ENCODE data around the gene CBLB. TPM values are rescaled to one million over a fixed set of nuclear protein-coding genes. Genes with fewer than 3 reads are reported as not detected.

Gene CBLB
- total RNA-seq, 1 experiment from 2014 or later = 8.6 TPM

DNA sequence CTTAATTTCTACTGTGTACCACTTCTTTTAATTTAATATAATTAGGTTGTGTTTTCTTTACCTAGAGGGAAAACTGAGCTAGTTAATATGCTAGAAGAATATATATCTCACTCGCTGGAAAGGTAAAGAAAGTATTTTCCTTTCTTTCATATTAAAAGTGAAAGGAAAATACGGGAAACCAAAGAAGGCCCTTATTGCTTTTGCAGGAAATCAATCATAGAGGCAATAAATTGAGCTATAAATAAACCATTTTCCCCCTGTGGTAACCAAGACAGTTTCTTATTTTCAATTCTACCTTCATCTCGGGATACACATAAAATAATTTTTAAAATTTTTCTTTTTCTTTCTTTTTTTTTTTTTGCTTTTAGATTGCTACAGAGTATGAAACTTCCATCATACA, 101.6 kb downstream of the CBLB start:
- DNase-seq (ENCODE audit: low read depth, low spot score) (no peak), ATAC-seq (no peak)
- CTCF ChIA-PET = interaction anchor here (0.7 kb wide), 1 partner anchor 419 kb away, joined by 4 read pairs; no protein-coding TSS in a partner anchor
- in situ Hi-C loops (cut with HindIII; ENCODE audit: low pct_unique_long_range_greater_than_20kb, low sequenced_read_pairs) (no loop called here), intact Hi-C loops (cut with micrococcal nuclease; ENCODE audit: unreplicated experiment) (no loop called here)
- no peak overlapping the region for H3K27ac ChIP-seq (ENCODE audit: low read length)
- BruUV-seq (replicated peaks) = no TSS peak
- POLR2A ChIA-PET = no interaction called here
- H3K27me3 ChIP-seq (ENCODE audit: control insufficient read depth, insufficient read depth, low read length) = no peaks in the 10 kb centered on the region
- H3K9me3 ChIP-seq (ENCODE audit: control insufficient read depth, insufficient read depth, low read depth, low read length) = no peaks in the 10 kb centered on the region
- TF ChIP-seq, protein P1, sequence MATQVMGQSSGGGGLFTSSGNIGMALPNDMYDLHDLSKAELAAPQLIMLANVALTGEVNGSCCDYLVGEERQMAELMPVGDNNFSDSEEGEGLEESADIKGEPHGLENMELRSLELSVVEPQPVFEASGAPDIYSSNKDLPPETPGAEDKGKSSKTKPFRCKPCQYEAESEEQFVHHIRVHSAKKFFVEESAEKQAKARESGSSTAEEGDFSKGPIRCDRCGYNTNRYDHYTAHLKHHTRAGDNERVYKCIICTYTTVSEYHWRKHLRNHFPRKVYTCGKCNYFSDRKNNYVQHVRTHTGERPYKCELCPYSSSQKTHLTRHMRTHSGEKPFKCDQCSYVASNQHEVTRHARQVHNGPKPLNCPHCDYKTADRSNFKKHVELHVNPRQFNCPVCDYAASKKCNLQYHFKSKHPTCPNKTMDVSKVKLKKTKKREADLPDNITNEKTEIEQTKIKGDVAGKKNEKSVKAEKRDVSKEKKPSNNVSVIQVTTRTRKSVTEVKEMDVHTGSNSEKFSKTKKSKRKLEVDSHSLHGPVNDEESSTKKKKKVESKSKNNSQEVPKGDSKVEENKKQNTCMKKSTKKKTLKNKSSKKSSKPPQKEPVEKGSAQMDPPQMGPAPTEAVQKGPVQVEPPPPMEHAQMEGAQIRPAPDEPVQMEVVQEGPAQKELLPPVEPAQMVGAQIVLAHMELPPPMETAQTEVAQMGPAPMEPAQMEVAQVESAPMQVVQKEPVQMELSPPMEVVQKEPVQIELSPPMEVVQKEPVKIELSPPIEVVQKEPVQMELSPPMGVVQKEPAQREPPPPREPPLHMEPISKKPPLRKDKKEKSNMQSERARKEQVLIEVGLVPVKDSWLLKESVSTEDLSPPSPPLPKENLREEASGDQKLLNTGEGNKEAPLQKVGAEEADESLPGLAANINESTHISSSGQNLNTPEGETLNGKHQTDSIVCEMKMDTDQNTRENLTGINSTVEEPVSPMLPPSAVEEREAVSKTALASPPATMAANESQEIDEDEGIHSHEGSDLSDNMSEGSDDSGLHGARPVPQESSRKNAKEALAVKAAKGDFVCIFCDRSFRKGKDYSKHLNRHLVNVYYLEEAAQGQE (IDR thresholded peaks at IDR 0.05; ENCODE audit: insufficient read depth in 1 of 2, low read depth in 2 of 2, low read length in 1 of 2) = no peak
- TF ChIP-seq TCF7L2 (IDR thresholded peaks at IDR 0.05; ENCODE audit: low read depth, low read length) = no peak
- TF ChIP-seq SIN3A (IDR thresholded peaks at IDR 0.05; ENCODE audit: borderline replicate concordance, insufficient read depth, low read depth, low read length) = no peak
- no peak for TF ChIP-seq POLR2AphosphoS5 (IDR thresholded peaks at IDR 0.05; ENCODE audit: low read depth, low read length)
- TF ChIP-seq, protein P2, sequence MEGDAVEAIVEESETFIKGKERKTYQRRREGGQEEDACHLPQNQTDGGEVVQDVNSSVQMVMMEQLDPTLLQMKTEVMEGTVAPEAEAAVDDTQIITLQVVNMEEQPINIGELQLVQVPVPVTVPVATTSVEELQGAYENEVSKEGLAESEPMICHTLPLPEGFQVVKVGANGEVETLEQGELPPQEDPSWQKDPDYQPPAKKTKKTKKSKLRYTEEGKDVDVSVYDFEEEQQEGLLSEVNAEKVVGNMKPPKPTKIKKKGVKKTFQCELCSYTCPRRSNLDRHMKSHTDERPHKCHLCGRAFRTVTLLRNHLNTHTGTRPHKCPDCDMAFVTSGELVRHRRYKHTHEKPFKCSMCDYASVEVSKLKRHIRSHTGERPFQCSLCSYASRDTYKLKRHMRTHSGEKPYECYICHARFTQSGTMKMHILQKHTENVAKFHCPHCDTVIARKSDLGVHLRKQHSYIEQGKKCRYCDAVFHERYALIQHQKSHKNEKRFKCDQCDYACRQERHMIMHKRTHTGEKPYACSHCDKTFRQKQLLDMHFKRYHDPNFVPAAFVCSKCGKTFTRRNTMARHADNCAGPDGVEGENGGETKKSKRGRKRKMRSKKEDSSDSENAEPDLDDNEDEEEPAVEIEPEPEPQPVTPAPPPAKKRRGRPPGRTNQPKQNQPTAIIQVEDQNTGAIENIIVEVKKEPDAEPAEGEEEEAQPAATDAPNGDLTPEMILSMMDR (IDR thresholded peaks at IDR 0.05) = no peak
- no peaks in the 10 kb centered on the region for H3K36me3 ChIP-seq (ENCODE audit: control insufficient read depth, insufficient read depth, low read length)
- no peaks in the 10 kb centered on the region for H3K4me1 ChIP-seq (ENCODE audit: control insufficient read depth, insufficient read depth, low read length)
- H3K4me3 ChIP-seq (ENCODE audit: low read depth in 2 of 2, low read length in 2 of 2) = no peak overlapping the region

DNA sequence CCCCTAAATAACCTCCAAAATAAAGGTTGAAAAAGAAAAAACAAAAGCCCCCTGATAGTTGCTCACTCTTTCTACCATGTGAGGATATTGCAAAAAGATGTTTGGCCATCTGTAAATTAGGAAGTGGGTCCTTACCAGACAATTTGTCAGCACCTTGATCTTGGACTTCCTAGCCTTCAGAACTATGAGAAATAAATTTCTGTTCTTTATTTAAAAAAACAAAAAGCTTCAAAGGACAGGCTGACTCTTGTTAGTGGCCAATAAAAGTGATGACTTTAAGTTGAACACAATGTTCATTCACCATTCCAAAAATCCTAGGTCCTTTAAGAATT, 103.5 kb downstream of the CBLB start:
- in situ Hi-C loops (cut with HindIII; ENCODE audit: low pct_unique_long_range_greater_than_20kb, low sequenced_read_pairs) = no loop called here
- Histone ChIP-seq H3K27me3 (ENCODE audit: control insufficient read depth, insufficient read depth, low read length) (no peaks in the 10 kb centered on the region), H3K27ac (ENCODE audit: low read length) (no peak overlapping the region), H3K36me3 (ENCODE audit: control insufficient read depth, insufficient read depth, low read length) (no peaks in the 10 kb centered on the region), H3K4me1 (ENCODE audit: control insufficient read depth, insufficient read depth, low read length) (no peaks in the 10 kb centered on the region), H3K4me3 (ENCODE audit: low read depth in 2 of 2, low read length in 2 of 2) (no peak overlapping the region), H3K9me3 (ENCODE audit: control insufficient read depth, insufficient read depth, low read depth, low read length) (no peaks in the 10 kb centered on the region)
- ChIA-PET CTCF (no interaction called here), POLR2A (no interaction called here)
- DNase-seq (ENCODE audit: low read depth, low spot score) (no peak), ATAC-seq (no peak)
- intact Hi-C loops (cut with micrococcal nuclease; ENCODE audit: unreplicated experiment) = no loop called here
- no TSS peak for BruUV-seq (replicated peaks)
- TF ChIP-seq, protein P1 (IDR thresholded peaks at IDR 0.05; ENCODE audit: insufficient read depth in 1 of 2, low read depth in 2 of 2, low read length in 1 of 2) = no peak
- TF ChIP-seq POLR2AphosphoS5 (IDR thresholded peaks at IDR 0.05; ENCODE audit: low read depth, low read length) (no peak), SIN3A (IDR thresholded peaks at IDR 0.05; ENCODE audit: borderline replicate concordance, insufficient read depth, low read depth, low read length) (no peak), TCF7L2 (IDR thresholded peaks at IDR 0.05; ENCODE audit: low read depth, low read length) (no peak)
- TF ChIP-seq, protein P2 (IDR thresholded peaks at IDR 0.05) = no peak
